Duodenal mucosa (tissue), 2 donors: ENCODE data around the gene CECR2.
"Not testable (repeated sequence)": the region's sequence is repeated elsewhere in the genome, so short reads cannot be mapped to it uniquely, and the experiment has no call there.

ENCODE experiments used
- H3K27ac ChIP-seq: one replicate; pipeline ENCODE4 v1.7.0; 2013; ENCODE audit warnings: low read depth, low read length
- H3K27me3 ChIP-seq, 2 donors: one replicate each; pipeline ENCODE4 v1.7.0; 2013; ENCODE audit warnings: low read length in 2 of 2, control low read depth in 1 of 2; ENCODE audit not compliant: insufficient read depth in 2 of 2, control insufficient read depth in 1 of 2
- H3K36me3 ChIP-seq, 2 donors: one replicate each; pipeline ENCODE4 v1.7.0; 2013; ENCODE audit warnings: low read length in 2 of 2, control low read depth in 1 of 2; ENCODE audit not compliant: insufficient read depth in 2 of 2, control insufficient read depth in 1 of 2
- H3K4me1 ChIP-seq, 2 donors: one replicate each; pipeline ENCODE4 v1.7.0; 2013; ENCODE audit warnings: low read length in 2 of 2, control low read depth in 1 of 2; ENCODE audit not compliant: insufficient read depth in 2 of 2, control insufficient read depth in 1 of 2
- H3K4me3 ChIP-seq, 2 donors: one replicate each; pipeline ENCODE4 v1.7.0; 2013; ENCODE audit warnings: low read length in 2 of 2, low read depth in 1 of 2
- H3K9ac ChIP-seq, 2 donors: one replicate each; pipeline ENCODE4 v1.7.0; 2013; ENCODE audit warnings: low read length in 2 of 2, low read depth in 1 of 2
- H3K9me3 ChIP-seq, 2 donors: one replicate each; pipeline ENCODE4 v1.7.0; 2013; ENCODE audit warnings: low read length in 2 of 2, control low read depth in 1 of 2; ENCODE audit not compliant: control insufficient read depth in 1 of 2

CECR2 gene

GRCh38 chr22:17419348-17419747 lies 50.1 kb downstream of the CECR2 start:
- Histone ChIP-seq H3K9me3 (no peaks in the 10 kb centered on the region), H3K4me1 (no peaks in the 10 kb centered on the region), H3K4me3 (no peak overlapping the region), H3K9ac (no peak overlapping the region), H3K27ac (no peak overlapping the region), H3K36me3 (no peaks in the 10 kb centered on the region), H3K27me3 (no peaks in the 10 kb centered on the region)

- Histone ChIP-seq H3K9me3 (no peaks in the 10 kb centered on the region), H3K9ac (no peak overlapping the region), H3K36me3 (no peaks in the 10 kb centered on the region), H3K27me3 (no peaks in the 10 kb centered on the region), H3K4me1 (no peaks in the 10 kb centered on the region), H3K27ac (no peak overlapping the region), H3K4me3 (no peak overlapping the region)
These were observed 53.6 kb downstream of the CECR2 start for GRCh38 chr22:17422736-17423343.

DNA sequence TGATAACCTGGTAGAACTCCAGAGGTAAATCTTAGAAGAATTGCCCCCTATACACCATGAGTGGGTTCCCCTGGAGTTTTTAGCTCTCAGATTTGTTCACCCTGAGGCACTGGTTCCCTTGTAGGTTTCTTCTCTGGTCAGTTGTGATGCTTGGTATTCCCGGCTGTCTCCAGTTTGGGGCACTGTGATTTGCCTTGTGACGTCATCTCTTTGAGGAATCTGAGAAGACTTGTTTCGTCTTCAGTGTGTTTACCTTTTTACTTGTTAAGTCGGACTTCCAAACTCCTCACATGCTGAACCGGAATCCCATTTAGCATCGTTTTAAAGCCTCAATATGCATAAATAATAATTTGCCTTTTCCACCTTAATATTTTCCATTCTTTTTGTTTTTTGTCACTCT lies 54.4 kb downstream of the CECR2 start:
- Histone ChIP-seq H3K27ac (no peak overlapping the region), H3K4me3 (no peak overlapping the region), H3K9ac (no peak overlapping the region), H3K9me3 (no peaks in the 10 kb centered on the region), H3K36me3 (no peaks in the 10 kb centered on the region), H3K4me1 (no peaks in the 10 kb centered on the region), H3K27me3 (no peaks in the 10 kb centered on the region)

DNA sequence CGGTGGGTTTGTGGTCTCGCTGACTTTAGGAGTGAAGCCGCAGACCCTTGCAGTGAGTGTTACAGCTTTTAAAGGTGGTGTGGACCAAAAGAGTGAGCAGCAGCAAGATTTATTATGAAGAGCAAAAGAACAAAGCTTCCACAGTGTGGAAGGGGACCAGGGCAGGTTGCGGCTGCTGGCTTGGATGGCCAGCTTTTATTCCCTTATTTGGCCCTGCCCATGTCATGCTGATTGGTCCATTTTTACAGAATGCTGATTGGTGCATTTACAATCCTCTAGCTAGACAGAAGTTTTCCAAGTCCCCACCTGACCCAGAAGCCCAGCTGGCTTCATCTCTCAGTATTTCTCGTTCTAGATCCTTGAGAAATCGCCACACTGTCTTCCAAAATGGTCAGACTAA lies 58.3 kb downstream of the CECR2 start:
- not testable (repeated sequence) for H3K9me3 ChIP-seq, H3K27ac ChIP-seq, H3K36me3 ChIP-seq, H3K9ac ChIP-seq, H3K4me1 ChIP-seq, H3K27me3 ChIP-seq, H3K4me3 ChIP-seq

DNA sequence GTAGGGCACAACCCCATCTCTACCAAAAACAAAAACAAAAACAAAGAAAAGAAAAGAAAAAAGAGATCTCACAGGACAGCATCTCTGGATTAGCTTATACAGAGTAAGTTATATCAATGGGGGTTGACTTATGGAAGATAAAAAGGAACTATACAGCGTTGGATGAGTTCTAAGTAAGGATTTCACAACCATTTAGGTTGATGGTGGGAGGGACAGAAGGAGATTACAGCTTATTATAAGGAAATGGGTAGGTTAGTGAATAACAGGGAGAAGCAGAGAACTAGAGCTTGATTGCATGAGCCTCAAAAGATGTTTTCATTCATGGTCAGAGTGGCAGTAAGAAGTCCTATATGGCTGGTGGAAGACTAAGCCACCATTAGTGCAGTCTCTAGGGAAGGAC lies 60.3 kb downstream of the CECR2 start:
- H3K4me3 ChIP-seq: no peak overlapping the region
- no peaks in the 10 kb centered on the region for H3K36me3 ChIP-seq
- no peaks in the 10 kb centered on the region for H3K4me1 ChIP-seq
- no peaks in the 10 kb centered on the region for H3K27me3 ChIP-seq
- H3K9ac ChIP-seq: no peak overlapping the region
- no peak overlapping the region for H3K27ac ChIP-seq
- H3K9me3 ChIP-seq: no peaks in the 10 kb centered on the region

DNA sequence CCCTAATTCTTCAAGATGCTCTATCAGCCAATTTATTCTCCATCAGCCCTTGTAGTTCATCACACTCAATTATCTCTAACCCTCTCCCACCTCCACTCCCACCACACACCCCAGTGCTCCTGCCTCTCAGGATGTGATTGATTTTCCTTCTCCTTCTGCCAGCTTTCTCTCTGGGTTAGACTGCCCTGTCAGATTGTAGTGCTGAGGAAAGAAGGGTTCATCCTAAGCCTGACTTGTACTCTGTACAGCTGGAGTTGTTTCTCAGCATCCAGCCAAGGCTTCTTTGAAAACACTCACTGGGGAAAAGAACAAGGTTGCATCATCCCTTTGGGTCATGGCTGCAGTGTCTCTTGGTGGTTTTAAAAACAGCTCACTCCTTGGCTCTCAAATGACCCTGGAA lies 61.2 kb downstream of the CECR2 start:
- no peak overlapping the region for H3K27ac ChIP-seq

DNA sequence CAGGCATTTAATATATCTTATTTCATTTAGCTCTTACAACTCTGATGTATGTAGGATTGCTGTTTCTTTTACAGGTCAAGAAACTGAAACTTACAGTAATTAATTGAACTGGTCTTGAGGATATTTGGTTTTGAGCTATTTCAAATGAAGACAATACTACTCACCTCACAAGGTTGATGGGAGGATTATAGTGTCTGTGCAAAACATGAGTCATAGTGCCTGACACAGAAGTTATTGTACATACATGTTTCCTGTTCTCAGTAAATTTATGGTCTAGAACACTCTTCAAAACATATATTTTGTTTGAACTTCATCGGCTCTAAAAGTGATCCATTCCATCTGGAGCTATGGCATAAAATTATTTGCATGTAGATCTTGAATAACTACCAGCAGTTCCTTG lies 61.9 kb downstream of the CECR2 start:
- no peaks in the 10 kb centered on the region for H3K9me3 ChIP-seq
- no peaks in the 10 kb centered on the region for H3K36me3 ChIP-seq

More for the DNA sequence above, 61.2 kb downstream of the CECR2 start:
- Histone ChIP-seq H3K9me3 (no peaks in the 10 kb centered on the region), H3K9ac (no peak overlapping the region), H3K27me3 (no peaks in the 10 kb centered on the region), H3K4me1 (no peaks in the 10 kb centered on the region), H3K4me3 (no peak overlapping the region), H3K36me3 (no peaks in the 10 kb centered on the region)

GRCh38 chr22:17434856-17435255 lies 65.6 kb downstream of the CECR2 start:
- Histone ChIP-seq H3K9me3 (no peaks in the 10 kb centered on the region), H3K9ac (no peak overlapping the region), H3K36me3 (no peaks in the 10 kb centered on the region), H3K4me1 (no peaks in the 10 kb centered on the region), H3K27me3 (no peaks in the 10 kb centered on the region), H3K4me3 (no peak overlapping the region), H3K27ac (no peak overlapping the region)

More for the DNA sequence above, 61.9 kb downstream of the CECR2 start:
- Histone ChIP-seq H3K9ac (no peak overlapping the region), H3K27me3 (no peaks in the 10 kb centered on the region), H3K4me3 (no peak overlapping the region), H3K4me1 (no peaks in the 10 kb centered on the region), H3K27ac (no peak overlapping the region)

DNA sequence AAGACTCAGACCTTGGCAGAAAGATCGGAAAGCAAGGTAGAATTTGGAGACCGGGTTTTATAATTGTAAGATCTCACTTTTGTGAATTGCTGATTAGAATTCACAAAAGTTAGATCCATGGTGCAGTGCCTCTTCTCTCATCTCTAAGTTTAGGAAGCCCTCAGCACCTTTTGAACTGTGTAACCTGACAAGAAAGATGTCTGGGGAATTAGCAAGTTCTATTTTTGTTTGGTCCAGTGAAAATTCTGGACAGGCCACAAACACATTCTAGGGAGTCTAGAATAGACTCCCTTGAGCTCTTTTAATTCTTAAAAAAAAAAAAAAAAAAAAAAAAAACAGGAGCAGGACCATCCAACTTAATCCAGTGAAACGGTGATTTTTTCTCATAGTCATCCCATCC lies 66.1 kb downstream of the CECR2 start:
- Histone ChIP-seq H3K27ac (no peak overlapping the region), H3K36me3 (no peaks in the 10 kb centered on the region), H3K9me3 (no peaks in the 10 kb centered on the region), H3K9ac (no peak overlapping the region), H3K4me1 (no peaks in the 10 kb centered on the region), H3K4me3 (no peak overlapping the region), H3K27me3 (no peaks in the 10 kb centered on the region)

DNA sequence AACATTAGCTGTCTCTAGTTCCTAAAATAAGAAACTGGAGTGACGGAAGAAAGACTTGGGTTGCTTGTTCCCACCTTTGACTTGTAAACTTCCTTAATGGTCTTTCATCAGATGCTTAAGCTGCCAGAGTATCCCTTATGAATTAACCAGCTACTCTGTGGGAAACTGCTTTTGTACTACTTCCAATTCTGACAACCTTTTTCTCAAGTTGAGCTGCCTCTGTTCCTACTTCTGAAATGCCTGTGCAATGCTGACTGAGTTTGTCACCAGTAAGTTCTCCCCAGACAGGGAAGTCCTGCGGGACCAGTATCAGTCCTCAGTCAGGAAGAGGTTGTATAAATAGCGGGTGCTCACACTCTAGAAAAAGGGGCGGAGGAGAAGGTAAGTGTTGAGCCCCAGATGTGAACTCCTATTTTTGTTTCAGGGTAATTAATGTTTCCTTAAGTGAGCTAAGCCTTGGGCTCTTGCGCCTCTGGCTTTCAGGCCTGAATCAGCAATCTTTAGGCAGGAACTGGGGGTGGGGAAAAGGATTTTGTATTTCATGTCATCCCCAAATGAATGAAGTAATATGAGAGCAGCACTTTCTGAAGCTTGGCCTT lies 67.2 kb downstream of the CECR2 start:
- Histone ChIP-seq H3K27me3 (no peaks in the 10 kb centered on the region), H3K27ac (no peak overlapping the region), H3K4me3 (no peak overlapping the region), H3K36me3 (no peaks in the 10 kb centered on the region), H3K4me1 (no peaks in the 10 kb centered on the region), H3K9ac (no peak overlapping the region), H3K9me3 (no peaks in the 10 kb centered on the region)
